Parathyroid adenoma (tissue), 2 donors: ENCODE results near the gene CRLF1.
A peak's percentile ranks its signal among the peaks of the same experiment; 100 is the strongest.

Source experiments
- H2AFZ ChIP-seq: fragments of 300-600 bp; sonication (generic); one replicate; pipeline ENCODE4 v1.7.0; 2017; ENCODE audit warnings: antibody characterized with exemption, mild to moderate bottlenecking
- H3K27ac ChIP-seq: fragments of 300-600 bp; sonication (generic); one replicate; pipeline ENCODE4 v1.7.0; 2017
- H3K27me3 ChIP-seq: fragments of 300-600 bp; sonication (generic); one replicate; pipeline ENCODE4 v1.7.0; 2017; ENCODE audit warnings: low read length; ENCODE audit not compliant: control insufficient read depth, insufficient read depth
- H3K36me3 ChIP-seq: fragments of 300-600 bp; sonication (generic); one replicate; pipeline ENCODE4 v1.7.0; 2017; ENCODE audit warnings: low read length; ENCODE audit not compliant: control insufficient read depth, insufficient read depth
- H3K4me1 ChIP-seq: fragments of 300-600 bp; sonication (generic); one replicate; pipeline ENCODE4 v1.7.0; 2017; ENCODE audit warnings: control low read depth
- H3K4me2 ChIP-seq: fragments of 300-600 bp; sonication (generic); one replicate; pipeline ENCODE4 v1.7.0; 2017; ENCODE audit warnings: low read length
- H3K4me3 ChIP-seq: fragments of 300-600 bp; sonication (generic); one replicate; pipeline ENCODE4 v1.7.0; 2017; ENCODE audit warnings: low read depth, low read length
- H3K79me2 ChIP-seq: fragments of 300-600 bp; sonication (generic); one replicate; pipeline ENCODE4 v1.7.0; 2017; ENCODE audit warnings: control low read depth
- H3K9ac ChIP-seq: fragments of 300-600 bp; sonication (generic); one replicate; pipeline ENCODE4 v1.7.0; 2017; ENCODE audit warnings: mild to moderate bottlenecking
- H3K9me3 ChIP-seq: fragments of 300-600 bp; sonication (generic); one replicate; pipeline ENCODE4 v1.7.0; 2017; ENCODE audit warnings: low read length; ENCODE audit not compliant: control insufficient read depth
- CTCF ChIP-seq: fragments of 300-600 bp; sonication (generic); IDR thresholded peaks from one replicate; pipeline ENCODE4 v1.7.0; 2017; ENCODE audit warnings: antibody characterized with exemption, mild to moderate bottlenecking
- donor health status: primary hyperparathyroidism.

The CRLF1 gene

GRCh38 chr19:18589380-18590272 is 17.0 kb downstream of the CRLF1 start:
- Histone ChIP-seq H3K27ac (peak overlapping the region; percentile 74), H3K4me2 (peak overlapping the region; percentile 72), H3K4me3 (peak overlapping the region; percentile 73), H3K4me1 (peaks cover under 1% of the 10 kb centered on the region), H3K27me3 (no peaks in the 10 kb centered on the region), H3K79me2 (no peaks in the 10 kb centered on the region), H3K36me3 (no peaks in the 10 kb centered on the region), H2AFZ (peak overlapping the region; percentile 99), H3K9me3 (no peaks in the 10 kb centered on the region), H3K9ac (peak overlapping the region; percentile 64)
- TF ChIP-seq CTCF, result no peak

DNA sequence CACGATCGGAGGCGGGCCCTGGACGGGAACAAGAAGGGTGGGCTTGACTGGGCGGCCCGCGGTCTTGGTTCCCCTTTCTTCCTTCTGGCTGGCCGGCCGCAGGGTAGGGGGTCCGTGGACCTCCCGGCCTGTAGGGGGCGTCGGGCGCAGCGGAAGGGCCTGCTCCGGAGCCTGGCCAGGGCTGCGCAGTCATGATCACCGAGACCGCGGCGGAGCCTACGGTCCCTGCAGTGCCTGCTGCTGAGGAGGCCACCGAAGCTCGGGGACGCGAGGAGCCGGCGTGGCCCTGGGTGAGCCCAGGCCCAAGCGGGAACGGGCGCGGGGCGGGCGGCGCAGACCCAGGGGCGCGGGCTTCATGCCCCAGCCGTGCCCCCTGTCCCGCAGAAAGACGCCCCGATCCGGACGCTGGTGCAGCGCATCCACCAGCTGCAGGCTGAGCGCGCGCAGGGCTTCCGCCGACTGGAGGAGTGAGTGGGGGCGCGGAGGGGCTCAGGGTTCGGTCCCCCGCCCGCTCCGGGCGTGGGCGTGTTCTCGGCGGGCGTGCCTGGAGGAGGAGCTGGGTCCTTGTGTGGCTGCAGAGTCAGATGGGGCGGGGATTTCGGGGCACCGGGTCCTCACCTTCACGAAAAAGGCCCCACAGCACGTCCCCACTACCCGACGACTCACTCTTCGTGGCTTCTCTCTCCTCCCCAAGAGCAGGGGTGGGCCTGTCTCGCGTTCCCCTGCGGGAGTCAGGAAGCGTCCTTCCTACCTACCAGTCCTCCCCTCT is 17.8 kb downstream of the CRLF1 start, which contains the start of gene REX1BD:
Gene REX1BD (plus strand): TSS at position 188 of the 769 bp plus-strand sequence. CDS start 4 bp downstream, at position 192.
- Histone ChIP-seq H3K9ac (peak within 1 kb of the TSS; percentile 64), H3K36me3 (no peaks in the 10 kb centered on the region)

DNA sequence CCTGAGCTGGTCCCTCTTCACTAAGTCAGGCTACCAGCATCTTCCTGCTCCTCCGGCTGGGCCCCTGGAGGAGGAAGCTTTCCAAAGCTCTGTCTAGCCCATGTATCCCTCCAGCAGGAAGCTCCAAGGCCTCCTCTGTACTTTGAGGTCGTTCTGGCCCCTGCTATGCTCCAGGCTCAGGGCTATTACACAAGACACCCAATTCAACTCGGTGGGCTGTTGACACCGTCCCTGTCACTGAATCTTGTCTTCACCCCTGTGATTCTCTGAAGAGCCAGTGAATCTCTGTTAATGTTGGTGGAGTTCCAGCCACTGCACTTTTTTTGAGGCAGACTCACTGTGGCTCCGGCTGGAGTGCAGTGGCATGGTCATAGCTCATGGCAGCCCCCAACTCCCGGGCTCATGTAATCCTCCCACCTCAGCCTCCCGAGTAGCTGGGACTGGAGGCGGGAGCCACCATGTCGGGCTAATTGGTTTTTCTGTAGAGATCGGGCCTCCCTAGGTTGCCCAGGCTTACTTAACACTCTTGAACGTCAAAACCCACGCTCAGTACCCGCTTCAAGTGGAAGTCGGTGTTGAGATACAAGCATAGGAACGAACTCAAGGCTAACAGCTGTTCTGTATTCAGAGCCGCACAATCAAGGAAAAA is 18.5 kb downstream of the CRLF1 start:
- H3K79me2 ChIP-seq, result no peaks in the 10 kb centered on the region
- no peaks in the 10 kb centered on the region for H3K27me3 ChIP-seq
- no peak for TF ChIP-seq CTCF
- H3K9me3 ChIP-seq, result no peaks in the 10 kb centered on the region
- H3K27ac ChIP-seq, result peak overlapping the region; percentile 74
- no peaks in the 10 kb centered on the region for H3K36me3 ChIP-seq
- peak overlapping the region; percentile 73 for H3K4me3 ChIP-seq
- H3K9ac ChIP-seq, result no peak overlapping the region
- H3K4me1 ChIP-seq, result no peaks in the 10 kb centered on the region
- peak overlapping the region; percentile 72 for H3K4me2 ChIP-seq
- peak overlapping the region; percentile 99 for H2AFZ ChIP-seq

More for the DNA sequence above, 17.8 kb downstream of the CRLF1 start, which contains the start of gene REX1BD:
- Histone ChIP-seq H3K27ac (peak within 1 kb of the TSS; percentile 74), H3K4me1 (no peaks in the 10 kb centered on the region), H3K79me2 (no peaks in the 10 kb centered on the region), H3K27me3 (no peaks in the 10 kb centered on the region), H3K4me2 (peak within 1 kb of the TSS; percentile 72), H3K4me3 (peak within 1 kb of the TSS; percentile 73), H3K9me3 (no peaks in the 10 kb centered on the region), H2AFZ (peak within 1 kb of the TSS; percentile 99)
- peak; percentile 82 for TF ChIP-seq CTCF

DNA sequence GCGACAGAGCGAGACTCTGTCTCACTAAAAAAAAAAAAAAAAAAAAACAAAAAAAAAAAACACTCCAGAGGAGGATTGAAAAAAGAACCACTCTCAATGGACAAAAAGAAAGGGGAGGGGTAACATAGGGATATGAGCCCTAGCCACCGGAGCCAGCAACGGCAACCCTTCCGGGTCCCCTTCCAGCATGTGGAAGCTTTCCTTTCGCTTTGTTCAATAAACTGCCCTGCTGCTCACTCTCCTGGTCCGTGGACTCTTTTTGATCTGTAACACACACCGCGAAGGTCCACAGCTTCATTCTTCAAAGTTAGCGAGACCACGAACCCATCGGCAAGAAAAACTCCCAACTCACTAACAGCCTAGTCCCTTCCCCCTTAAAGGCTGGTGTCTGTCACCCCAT is 19.0 kb downstream of the CRLF1 start:
- H3K27me3 ChIP-seq, result no peaks in the 10 kb centered on the region
- no peak overlapping the region for H2AFZ ChIP-seq
- H3K79me2 ChIP-seq, result no peaks in the 10 kb centered on the region
- H3K4me2 ChIP-seq, result no peak overlapping the region
- no peak overlapping the region for H3K9ac ChIP-seq
- no peaks in the 10 kb centered on the region for H3K4me1 ChIP-seq
- no peak for TF ChIP-seq CTCF
- H3K4me3 ChIP-seq, result no peak overlapping the region
- no peak overlapping the region for H3K27ac ChIP-seq
- no peaks in the 10 kb centered on the region for H3K36me3 ChIP-seq
- no peaks in the 10 kb centered on the region for H3K9me3 ChIP-seq
